DND-41 (cell line): ENCODE measurements around the gene GADD45A.

ENCODE experiments used
- ATAC-seq: fragments of 200-7000 bp; cut with Tn5 transposase; 3 replicates; pipeline ENCODE4 v1.9.1; 2021; ENCODE audit warnings: low read depth; ENCODE audit not compliant: insufficient read depth
- DNase-seq: peaks from one replicate; pipeline ENCODE4 v3.0.0-alpha.2; 2020
- H2AFZ ChIP-seq: 2 replicates; pipeline ENCODE4 v1.6.0; 2012; ENCODE audit warnings: low read depth, low read length
- H3K27ac ChIP-seq: 2 replicates; pipeline ENCODE4 v1.5.1; 2012; ENCODE audit warnings: low read length, inconsistent platforms
- H3K27me3 ChIP-seq: fragments of 200-600 bp; sonication (generic); 2 replicates; pipeline ENCODE4 v1.6.0; 2012; ENCODE audit warnings: low read length, mild to moderate bottlenecking, inconsistent platforms; ENCODE audit not compliant: insufficient read depth, poor library complexity
- H3K36me3 ChIP-seq: 2 replicates; pipeline ENCODE4 v1.5.1; 2012; ENCODE audit warnings: low read length, inconsistent platforms; ENCODE audit not compliant: insufficient read depth
- H3K4me1 ChIP-seq: 2 replicates; pipeline ENCODE4 v1.5.1; 2012; ENCODE audit warnings: mild to moderate bottlenecking, low read length; ENCODE audit not compliant: insufficient read depth
- H3K4me2 ChIP-seq: 2 replicates; pipeline ENCODE4 v1.6.0; 2012; ENCODE audit warnings: mild to moderate bottlenecking, moderate library complexity, low read length, inconsistent platforms; ENCODE audit not compliant: insufficient read depth
- H3K4me3 ChIP-seq, 2 experiments: fragments of 200-600 bp in 1 of 2; shearing (Covaris generic) in 1 of 2; 2 replicates each; pipeline ENCODE4 v1.5.1; 2012 to 2016; ENCODE audit warnings: inconsistent platforms in 2 of 2, low read length in 2 of 2, mild to moderate bottlenecking in 2 of 2, low read depth in 1 of 2, moderate library complexity in 1 of 2
- H3K79me2 ChIP-seq: 2 replicates; pipeline ENCODE4 v1.6.0; 2012; ENCODE audit warnings: low read length, inconsistent platforms; ENCODE audit not compliant: insufficient read depth
- H3K9ac ChIP-seq: 2 replicates; pipeline ENCODE4 v1.6.0; 2012; ENCODE audit warnings: low read depth, mild to moderate bottlenecking, inconsistent platforms, low read length, moderate library complexity
- H3K9me3 ChIP-seq: 2 replicates; pipeline ENCODE4 v1.5.1; 2012; ENCODE audit warnings: low read length, moderate library complexity, mild to moderate bottlenecking, inconsistent platforms; ENCODE audit not compliant: insufficient read depth, severe bottlenecking
- H4K20me1 ChIP-seq: 2 replicates; pipeline ENCODE4 v1.6.0; 2012; ENCODE audit warnings: low read length; ENCODE audit not compliant: insufficient read depth
- EZH2 ChIP-seq: IDR thresholded peaks from 3 replicates; pipeline ENCODE4 v1.6.1; 2012; ENCODE audit warnings: borderline replicate concordance, low read depth, mild to moderate bottlenecking, moderate library complexity, low read length, inconsistent platforms; ENCODE audit not compliant: severe bottlenecking
- TF ChIP-seq, protein P1 (sequence below): IDR thresholded peaks from 2 replicates; pipeline ENCODE4 v1.5.1; 2012; ENCODE audit warnings: borderline replicate concordance, low read length, moderate library complexity, mild to moderate bottlenecking; ENCODE audit not compliant: poor library complexity, severe bottlenecking; ENCODE audit errors: extremely low read depth

Gene GADD45A

DNA sequence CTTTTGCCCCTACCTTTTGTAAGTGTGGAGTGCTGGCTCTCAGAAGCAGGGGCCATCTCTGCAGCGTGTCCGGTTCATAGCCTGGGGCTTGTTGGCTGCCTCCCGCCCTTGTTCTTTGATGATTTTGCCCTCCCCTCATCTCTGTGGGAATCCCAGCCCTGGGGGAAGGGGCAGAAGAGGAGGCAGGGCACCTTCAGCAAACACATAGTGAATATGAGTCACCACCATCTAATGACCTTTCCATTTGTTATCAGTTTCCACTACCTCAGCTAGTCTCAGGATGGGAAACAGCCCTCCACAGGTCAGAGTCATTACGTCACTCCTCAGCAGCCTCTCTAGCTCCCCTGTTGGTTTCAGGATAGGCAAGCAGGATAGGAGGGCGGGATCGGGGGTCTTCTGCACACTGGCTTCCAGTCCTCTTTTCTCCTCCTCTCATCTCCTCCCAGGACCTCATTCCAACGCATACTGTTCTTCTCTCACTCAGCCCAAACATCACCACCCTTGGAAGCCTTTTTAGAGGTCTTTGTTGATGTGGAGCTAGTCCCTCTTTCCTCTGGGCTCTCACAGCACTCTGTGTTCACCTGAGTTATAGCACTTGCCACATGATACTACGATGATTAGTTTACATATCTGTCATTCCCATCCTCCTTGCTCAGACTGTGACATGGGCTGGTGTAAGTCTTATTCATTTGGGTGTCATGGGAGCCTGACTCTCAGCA, 15.8 kb downstream of the GADD45A start:
- H3K9ac ChIP-seq: no peak overlapping the region
- no peaks in the 10 kb centered on the region for H3K79me2 ChIP-seq
- H3K4me1 ChIP-seq: no peaks in the 10 kb centered on the region
- ATAC-seq: 0 out of 3 replicates have a peak, but pooled peaks have one; percentile 56
- H3K4me3 ChIP-seq: no peak overlapping the region
- H4K20me1 ChIP-seq: no peaks in the 10 kb centered on the region
- no peak overlapping the region for H3K4me2 ChIP-seq
- no peaks in the 10 kb centered on the region for H3K36me3 ChIP-seq
- no peak overlapping the region for H3K27ac ChIP-seq
- no peak for DNase-seq
- H3K9me3 ChIP-seq: no peaks in the 10 kb centered on the region
- no peaks in the 10 kb centered on the region for H3K27me3 ChIP-seq
- no peak overlapping the region for H2AFZ ChIP-seq
- TF ChIP-seq, protein P1, sequence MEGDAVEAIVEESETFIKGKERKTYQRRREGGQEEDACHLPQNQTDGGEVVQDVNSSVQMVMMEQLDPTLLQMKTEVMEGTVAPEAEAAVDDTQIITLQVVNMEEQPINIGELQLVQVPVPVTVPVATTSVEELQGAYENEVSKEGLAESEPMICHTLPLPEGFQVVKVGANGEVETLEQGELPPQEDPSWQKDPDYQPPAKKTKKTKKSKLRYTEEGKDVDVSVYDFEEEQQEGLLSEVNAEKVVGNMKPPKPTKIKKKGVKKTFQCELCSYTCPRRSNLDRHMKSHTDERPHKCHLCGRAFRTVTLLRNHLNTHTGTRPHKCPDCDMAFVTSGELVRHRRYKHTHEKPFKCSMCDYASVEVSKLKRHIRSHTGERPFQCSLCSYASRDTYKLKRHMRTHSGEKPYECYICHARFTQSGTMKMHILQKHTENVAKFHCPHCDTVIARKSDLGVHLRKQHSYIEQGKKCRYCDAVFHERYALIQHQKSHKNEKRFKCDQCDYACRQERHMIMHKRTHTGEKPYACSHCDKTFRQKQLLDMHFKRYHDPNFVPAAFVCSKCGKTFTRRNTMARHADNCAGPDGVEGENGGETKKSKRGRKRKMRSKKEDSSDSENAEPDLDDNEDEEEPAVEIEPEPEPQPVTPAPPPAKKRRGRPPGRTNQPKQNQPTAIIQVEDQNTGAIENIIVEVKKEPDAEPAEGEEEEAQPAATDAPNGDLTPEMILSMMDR: peak; percentile 22
- TF ChIP-seq EZH2: no peak

DNA sequence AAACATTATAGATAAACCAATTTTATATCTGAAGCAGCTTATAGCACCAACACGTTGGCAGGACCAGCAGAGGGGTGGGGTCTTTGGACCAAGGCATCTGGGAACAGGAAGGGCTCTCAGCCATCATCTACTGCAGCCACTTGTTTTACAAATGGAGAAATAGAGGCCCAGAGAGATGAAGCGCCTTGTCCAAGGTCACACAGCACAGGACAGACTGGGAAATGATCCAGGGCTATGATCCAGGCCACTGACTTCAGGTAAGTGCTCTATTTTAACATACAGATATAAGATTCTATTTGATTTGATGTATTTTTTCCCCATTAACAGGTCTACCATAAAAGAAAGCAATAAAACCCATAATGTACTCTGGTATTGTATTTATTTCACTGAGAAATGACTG, 16.9 kb downstream of the GADD45A start:
- no peak overlapping the region for H2AFZ ChIP-seq
- no peaks in the 10 kb centered on the region for H3K9me3 ChIP-seq
- ATAC-seq (no peak), DNase-seq (no peak)
- H3K4me1 ChIP-seq: no peaks in the 10 kb centered on the region
- no peak for TF ChIP-seq EZH2
- TF ChIP-seq, protein P1: no peak
- H3K27me3 ChIP-seq: no peaks in the 10 kb centered on the region
- no peak overlapping the region for H3K4me3 ChIP-seq
- H3K9ac ChIP-seq: no peak overlapping the region
- H4K20me1 ChIP-seq: no peaks in the 10 kb centered on the region
- no peaks in the 10 kb centered on the region for H3K36me3 ChIP-seq
- H3K27ac ChIP-seq: no peak overlapping the region
- no peak overlapping the region for H3K4me2 ChIP-seq
- H3K79me2 ChIP-seq: no peaks in the 10 kb centered on the region

DNA sequence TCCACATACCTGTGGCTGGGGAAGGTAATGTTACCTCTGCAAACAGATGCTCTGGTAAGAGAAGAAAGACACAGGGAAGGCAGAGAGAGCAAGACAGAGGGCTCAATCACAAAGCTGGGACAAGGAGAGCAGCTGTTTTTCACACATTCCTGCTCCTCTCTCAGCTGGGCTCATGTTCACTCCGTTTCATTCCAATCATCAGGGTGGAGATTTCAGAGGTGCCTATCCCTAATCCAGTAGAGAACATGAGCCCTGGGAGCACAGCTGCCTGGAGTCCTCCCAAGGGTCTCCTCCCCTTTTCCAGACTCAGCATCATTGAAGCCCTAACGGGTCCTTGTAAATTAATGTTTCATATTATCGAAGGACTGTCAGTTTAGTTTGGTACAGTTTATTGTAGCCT, 19.4 kb downstream of the GADD45A start:
- no peaks in the 10 kb centered on the region for H3K36me3 ChIP-seq
- H3K9ac ChIP-seq: no peak overlapping the region
- no peak overlapping the region for H2AFZ ChIP-seq
- no peak overlapping the region for H3K4me3 ChIP-seq
- no peak overlapping the region for H3K4me2 ChIP-seq
- H3K27ac ChIP-seq: no peak overlapping the region
- H4K20me1 ChIP-seq: no peaks in the 10 kb centered on the region
- H3K9me3 ChIP-seq: no peaks in the 10 kb centered on the region
- no peaks in the 10 kb centered on the region for H3K79me2 ChIP-seq
- ATAC-seq (no peak), DNase-seq (no peak)
- no peaks in the 10 kb centered on the region for H3K27me3 ChIP-seq
- H3K4me1 ChIP-seq: no peaks in the 10 kb centered on the region
- TF ChIP-seq EZH2: no peak
- TF ChIP-seq, protein P1: no peak
